ENCODE data around the gene SPATA20.

GRCh38 chr17:50522766-50523165 is 24.2 kb upstream of the SPATA20 start:
- TF ChIP-seq RFX5 (IDR thresholded peaks at IDR 0.05; ENCODE audit: borderline replicate concordance, low read depth, low read length) (no peak), CTCF (IDR thresholded peaks at IDR 0.05; ENCODE audit: control extremely low read depth in 1 of 3, insufficient read depth in 1 of 3, low read depth in 1 of 3, low read length in 3 of 3) (no peak), TAF1 (IDR thresholded peaks at IDR 0.05; ENCODE audit: low read depth, low read length) (no peak), POLR2A (IDR thresholded peaks at IDR 0.05; ENCODE audit: control extremely low read depth in 1 of 2, low read depth in 2 of 2, low read length in 2 of 2) (no peak), CREB1 (IDR thresholded peaks at IDR 0.05) (no peak), EZH2 (IDR thresholded peaks at IDR 0.05; ENCODE audit: low read depth, low read length, severe bottlenecking) (no peak), SUZ12 (IDR thresholded peaks at IDR 0.05; ENCODE audit: low read length) (no peak), CHD2 (IDR thresholded peaks at IDR 0.05; ENCODE audit: low read length) (no peak), SP2 (IDR thresholded peaks at IDR 0.05; ENCODE audit: low read length) (no peak), NRF1 (IDR thresholded peaks at IDR 0.05; ENCODE audit: low read depth, low read length) (no peak)
